IPS-18c (cell line): ENCODE data around the gene ZNF512B.
"Not testable (repeated sequence)": the region's sequence is repeated elsewhere in the genome, so short reads cannot be mapped to it uniquely, and the experiment has no call there.

Source experiments
- H3K4me3 ChIP-seq: 2 replicates; pipeline ENCODE4 v1.7.0; 2013; ENCODE audit warnings: low read depth, mild to moderate bottlenecking, low read length, moderate library complexity; ENCODE audit not compliant: insufficient read depth
- H3K9me3 ChIP-seq: one replicate; pipeline ENCODE4 v1.6.1; 2013; ENCODE audit warnings: mild to moderate bottlenecking, low read length, moderate library complexity; ENCODE audit not compliant: control insufficient read depth, insufficient read depth

ZNF512B gene

GRCh38 chr20:63930971-63931553 is 38.7 kb downstream of the ZNF512B start:
- no peaks in the 10 kb centered on the region for H3K9me3 ChIP-seq
- no peak overlapping the region for H3K4me3 ChIP-seq

GRCh38 chr20:63929473-63929883 is 40.3 kb downstream of the ZNF512B start:
- not testable (repeated sequence) for H3K4me3 ChIP-seq, H3K9me3 ChIP-seq

GRCh38 chr20:63929071-63929470 is 40.7 kb downstream of the ZNF512B start:
- no peaks in the 10 kb centered on the region for H3K9me3 ChIP-seq
- no peak overlapping the region for H3K4me3 ChIP-seq

GRCh38 chr20:63926298-63926697 is 43.4 kb downstream of the ZNF512B start:
- no peaks in the 10 kb centered on the region for H3K9me3 ChIP-seq
- H3K4me3 ChIP-seq = no peak overlapping the region

- Histone ChIP-seq H3K4me3 (no peak overlapping the region), H3K9me3 (no peaks in the 10 kb centered on the region)
Measured at GRCh38 chr20:63924241-63924640, 45.5 kb downstream of the ZNF512B start.

- no peaks in the 10 kb centered on the region for H3K9me3 ChIP-seq
- no peak overlapping the region for H3K4me3 ChIP-seq
Measured at GRCh38 chr20:63923651-63924050, 46.1 kb downstream of the ZNF512B start.

- Histone ChIP-seq H3K4me3 (no peak overlapping the region), H3K9me3 (no peaks in the 10 kb centered on the region)
Measured at GRCh38 chr20:63920226-63920625, 49.5 kb downstream of the ZNF512B start.

GRCh38 chr20:63919130-63919529 is 50.6 kb downstream of the ZNF512B start:
- Histone ChIP-seq H3K4me3 (no peak overlapping the region), H3K9me3 (no peaks in the 10 kb centered on the region)

GRCh38 chr20:63917811-63918210 is 51.9 kb downstream of the ZNF512B start:
- H3K4me3 ChIP-seq = no peak overlapping the region
- H3K9me3 ChIP-seq = no peaks in the 10 kb centered on the region

GRCh38 chr20:63916371-63916939 is 53.3 kb downstream of the ZNF512B start:
- not testable (repeated sequence) for H3K9me3 ChIP-seq, H3K4me3 ChIP-seq

- Histone ChIP-seq H3K9me3 (no peaks in the 10 kb centered on the region), H3K4me3 (no peak overlapping the region)
Measured at GRCh38 chr20:63915471-63915870, 54.3 kb downstream of the ZNF512B start.

GRCh38 chr20:63913768-63914167 is 56.0 kb downstream of the ZNF512B start:
- peaks cover 4% of the 10 kb centered on the region for H3K9me3 ChIP-seq
- H3K4me3 ChIP-seq = no peak overlapping the region

- Histone ChIP-seq H3K4me3 (no peak overlapping the region), H3K9me3 (peaks cover 4% of the 10 kb centered on the region)
Measured at GRCh38 chr20:63911176-63911575, 58.6 kb downstream of the ZNF512B start.

GRCh38 chr20:63908008-63908682 is 61.6 kb downstream of the ZNF512B start:
- H3K9me3 ChIP-seq = peaks cover 4% of the 10 kb centered on the region
- H3K4me3 ChIP-seq = no peak overlapping the region
